Skeletal muscle tissue (tissue), 4 donors: ENCODE results near the gene SLC13A1. TPM values are rescaled to one million over a fixed set of nuclear protein-coding genes. Genes with fewer than 3 reads are reported as not detected.
"Not testable (repeated sequence)": the region's sequence is repeated elsewhere in the genome, so short reads cannot be mapped to it uniquely, and the experiment has no call there.

ENCODE experiments used
- H3K27ac ChIP-seq: one replicate; pipeline ENCODE4 v1.7.0; 2013; ENCODE audit warnings: mild to moderate bottlenecking, low read depth, low read length, inconsistent platforms
- H3K27me3 ChIP-seq, 3 donors: one replicate each; pipeline ENCODE4 v1.7.0; 2013; ENCODE audit warnings: low read length in 3 of 3; ENCODE audit not compliant: control insufficient read depth in 3 of 3, insufficient read depth in 3 of 3
- H3K36me3 ChIP-seq, 3 donors: one replicate each; pipeline ENCODE4 v1.7.0; 2013; ENCODE audit warnings: low read length in 3 of 3; ENCODE audit not compliant: control insufficient read depth in 3 of 3, insufficient read depth in 3 of 3
- H3K4me1 ChIP-seq, 3 donors: one replicate each; pipeline ENCODE4 v1.7.0; 2013; ENCODE audit warnings: low read length in 3 of 3, mild to moderate bottlenecking in 3 of 3; ENCODE audit not compliant: control insufficient read depth in 3 of 3, insufficient read depth in 3 of 3
- H3K4me3 ChIP-seq, 3 donors: one replicate each; pipeline ENCODE4 v1.7.0; 2013; ENCODE audit warnings: low read length in 3 of 3
- H3K9ac ChIP-seq, 3 donors: one replicate each; pipeline ENCODE4 v1.7.0; 2013; ENCODE audit warnings: low read length in 3 of 3, mild to moderate bottlenecking in 3 of 3, moderate library complexity in 2 of 3, low read depth in 1 of 3
- H3K9me3 ChIP-seq, 3 donors: one replicate each; pipeline ENCODE4 v1.7.0; 2013; ENCODE audit warnings: low read length in 3 of 3; ENCODE audit not compliant: control insufficient read depth in 3 of 3
- total RNA-seq: library from RNA; depleted of rRNA; stranded (reverse); fragments of >200 nt; gene quantifications from one replicate; pipeline ENCODE4 v1.2.3, GENCODE V29; 2014
- donor health status: Osteomylitis.

The SLC13A1 gene
- total RNA-seq, 1 donor from 2014 or later: not detected

GRCh38 chr7:123112833-123113232 lies 86.9 kb downstream of the SLC13A1 start:
- Histone ChIP-seq H3K9ac (no peak overlapping the region), H3K4me3 (no peak overlapping the region), H3K9me3 (no peaks in the 10 kb centered on the region), H3K27ac (no peak overlapping the region), H3K36me3 (no peaks in the 10 kb centered on the region), H3K4me1 (no peaks in the 10 kb centered on the region), H3K27me3 (no peaks in the 10 kb centered on the region)

GRCh38 chr7:123099712-123100111 lies 100.1 kb downstream of the SLC13A1 start:
- Histone ChIP-seq H3K9ac (no peak overlapping the region), H3K4me1 (no peaks in the 10 kb centered on the region), H3K4me3 (no peak overlapping the region), H3K27me3 (no peaks in the 10 kb centered on the region), H3K36me3 (no peaks in the 10 kb centered on the region), H3K27ac (no peak overlapping the region), H3K9me3 (no peaks in the 10 kb centered on the region)

- H3K9me3 ChIP-seq: no peaks in the 10 kb centered on the region
- no peaks in the 10 kb centered on the region for H3K4me1 ChIP-seq
- H3K4me3 ChIP-seq: no peak overlapping the region
- no peak overlapping the region for H3K9ac ChIP-seq
- no peaks in the 10 kb centered on the region for H3K36me3 ChIP-seq
- no peaks in the 10 kb centered on the region for H3K27me3 ChIP-seq
- no peak overlapping the region for H3K27ac ChIP-seq
Observed at GRCh38 chr7:123096976-123097375, 102.8 kb downstream of the SLC13A1 start.

GRCh38 chr7:123096434-123096833 lies 103.3 kb downstream of the SLC13A1 start:
- Histone ChIP-seq H3K27ac (no peak overlapping the region), H3K4me1 (no peaks in the 10 kb centered on the region), H3K36me3 (no peaks in the 10 kb centered on the region), H3K9me3 (no peaks in the 10 kb centered on the region), H3K27me3 (no peaks in the 10 kb centered on the region), H3K4me3 (no peak overlapping the region), H3K9ac (no peak overlapping the region)

- Histone ChIP-seq H3K9ac (no peak overlapping the region), H3K4me1 (no peaks in the 10 kb centered on the region), H3K9me3 (no peaks in the 10 kb centered on the region), H3K4me3 (no peak overlapping the region), H3K27me3 (no peaks in the 10 kb centered on the region), H3K36me3 (no peaks in the 10 kb centered on the region), H3K27ac (no peak overlapping the region)
Observed at GRCh38 chr7:123090456-123090855, 109.3 kb downstream of the SLC13A1 start.

GRCh38 chr7:123086910-123087309 lies 112.9 kb downstream of the SLC13A1 start:
- H3K9ac ChIP-seq: not testable (repeated sequence)

GRCh38 chr7:123084861-123085260 lies 114.9 kb downstream of the SLC13A1 start:
- not testable (repeated sequence) for H3K4me1 ChIP-seq, H3K36me3 ChIP-seq, H3K27ac ChIP-seq, H3K4me3 ChIP-seq, H3K27me3 ChIP-seq, H3K9ac ChIP-seq, H3K9me3 ChIP-seq

More at GRCh38 chr7:123086910-123087309, 112.9 kb downstream of the SLC13A1 start:
- H3K4me1 ChIP-seq, H3K4me3 ChIP-seq, H3K9me3 ChIP-seq, H3K27me3 ChIP-seq, H3K27ac ChIP-seq, H3K36me3 ChIP-seq: not testable (repeated sequence)

GRCh38 chr7:123079021-123079420 lies 120.7 kb downstream of the SLC13A1 start:
- Histone ChIP-seq H3K27me3 (no peaks in the 10 kb centered on the region), H3K4me3 (no peak overlapping the region), H3K27ac (no peak overlapping the region), H3K4me1 (no peaks in the 10 kb centered on the region), H3K36me3 (no peaks in the 10 kb centered on the region), H3K9me3 (no peaks in the 10 kb centered on the region), H3K9ac (no peak overlapping the region)

- H3K9me3 ChIP-seq: no peaks in the 10 kb centered on the region
- H3K36me3 ChIP-seq: no peaks in the 10 kb centered on the region
- H3K27me3 ChIP-seq: no peaks in the 10 kb centered on the region
- no peak overlapping the region for H3K4me3 ChIP-seq
- H3K9ac ChIP-seq: no peak overlapping the region
- no peak overlapping the region for H3K27ac ChIP-seq
- H3K4me1 ChIP-seq: no peaks in the 10 kb centered on the region
Observed at GRCh38 chr7:123075838-123076467, 123.8 kb downstream of the SLC13A1 start.

- Histone ChIP-seq H3K9me3 (peaks cover 0 to 2% (median 0%) of the 10 kb centered on the region in 3 donors), H3K4me1 (no peaks in the 10 kb centered on the region), H3K9ac (no peak overlapping the region), H3K36me3 (no peaks in the 10 kb centered on the region), H3K27me3 (peaks cover 0 to 2% (median 0%) of the 10 kb centered on the region in 3 donors), H3K4me3 (no peak overlapping the region), H3K27ac (no peak overlapping the region)
Observed at GRCh38 chr7:123070702-123071286, 129.0 kb downstream of the SLC13A1 start.
